CD14-positive monocyte (primary cell): ENCODE data around the gene APC. TPM values are rescaled to one million over a fixed set of nuclear protein-coding genes. Genes with fewer than 3 reads are reported as not detected.

Experiments
- DNase-seq, 3 donors: peaks; one replicate each; pipeline ENCODE4 v3.0.0-alpha.2; 2011 to 2022
- H2AFZ ChIP-seq: 2 replicates; pipeline ENCODE4 v1.6.0; 2012; ENCODE audit warnings: mild to moderate bottlenecking, low read depth, low read length, inconsistent platforms; ENCODE audit not compliant: insufficient read depth, poor library complexity, severe bottlenecking
- H3K27ac ChIP-seq, 2 donors: 1 replicate in 1 of 2; 2 replicates in 1 of 2; pipeline ENCODE4 v1.5.1; 2012 to 2013; ENCODE audit warnings: low read length in 2 of 2, control low read depth in 1 of 2, inconsistent platforms in 1 of 2, low read depth in 1 of 2, mild to moderate bottlenecking in 1 of 2
- H3K27me3 ChIP-seq, 2 donors: one replicate each; pipeline versions ENCODE4 v1.6.0 to v1.6.1; 2011 to 2013; ENCODE audit warnings: low read length in 2 of 2; ENCODE audit not compliant: control insufficient read depth in 2 of 2, insufficient read depth in 2 of 2
- H3K36me3 ChIP-seq, 2 donors: replicated peaks in 1 of 2; 1 replicate in 1 of 2; 2 replicates in 1 of 2; pipeline versions ENCODE4 v1.5.1 to v1.6.1; 2012 to 2013; ENCODE audit warnings: low read length in 2 of 2, control low read depth in 1 of 2, inconsistent platforms in 1 of 2, mild to moderate bottlenecking in 1 of 2; ENCODE audit not compliant: insufficient read depth in 2 of 2, control insufficient read depth in 1 of 2
- H3K4me1 ChIP-seq, 2 donors: 1 replicate in 1 of 2; 2 replicates in 1 of 2; pipeline versions ENCODE4 v1.5.1 to v1.6.1; 2012 to 2013; ENCODE audit warnings: low read length in 2 of 2, control low read depth in 1 of 2, inconsistent platforms in 1 of 2, mild to moderate bottlenecking in 1 of 2, moderate library complexity in 1 of 2; ENCODE audit not compliant: insufficient read depth in 2 of 2, control insufficient read depth in 1 of 2
- H3K4me2 ChIP-seq: replicated peaks from 2 replicates; pipeline ENCODE3; 2012; ENCODE audit warnings: low read length, moderate library complexity, mild to moderate bottlenecking; ENCODE audit not compliant: poor library complexity, severe bottlenecking; ENCODE audit errors: extremely low read depth
- H3K4me3 ChIP-seq, 3 experiments: fragments of 200-600 bp in 1 of 3; sonication (generic) in 1 of 3; replicated peaks in 1 of 3; 1 replicate in 2 of 3; 2 replicates in 1 of 3; pipeline ENCODE4 v1.5.1; 2011 to 2013; ENCODE audit warnings: low read length in 3 of 3, mild to moderate bottlenecking in 3 of 3, control low read depth in 2 of 3, low read depth in 2 of 3, inconsistent platforms in 1 of 3, moderate library complexity in 1 of 3
- H3K79me2 ChIP-seq: 2 replicates; pipeline ENCODE4 v1.6.0; 2012; ENCODE audit warnings: mild to moderate bottlenecking, control low read depth, inconsistent platforms, low read length, moderate library complexity; ENCODE audit not compliant: insufficient read depth
- H3K9ac ChIP-seq: 2 replicates; pipeline ENCODE4 v1.6.0; 2017; ENCODE audit warnings: low read length, mild to moderate bottlenecking; ENCODE audit not compliant: insufficient read depth, poor library complexity, severe bottlenecking
- H3K9me3 ChIP-seq, 2 donors: replicated peaks in 1 of 2; 1 replicate in 1 of 2; 2 replicates in 1 of 2; pipeline versions ENCODE4 v1.5.1 to v1.6.1; 2012 to 2013; ENCODE audit warnings: low read length in 2 of 2, control low read depth in 1 of 2; ENCODE audit not compliant: control insufficient read depth in 1 of 2, insufficient read depth in 1 of 2
- H4K20me1 ChIP-seq: 2 replicates; pipeline ENCODE4 v1.6.0; 2012; ENCODE audit warnings: mild to moderate bottlenecking, low read length, control low read depth, moderate library complexity; ENCODE audit not compliant: insufficient read depth
- H3K27ac Mint-ChIP-seq, 7 donors: one replicate each; pipeline ENCODE4 v1.8.0; 2020; ENCODE audit warnings: mild to moderate bottlenecking in 7 of 7, mixed read lengths in 7 of 7, moderate library complexity in 6 of 7, inconsistent platforms in 2 of 7
- H3K27me3 Mint-ChIP-seq, 3 donors: one replicate each; pipeline ENCODE4 v1.8.0; 2021 to 2022; ENCODE audit warnings: low read depth in 3 of 3, mild to moderate bottlenecking in 3 of 3, mixed read lengths in 3 of 3, moderate library complexity in 3 of 3, inconsistent platforms in 1 of 3
- H3K36me3 Mint-ChIP-seq, 2 donors: one replicate each; pipeline ENCODE4 v1.8.0; 2020; ENCODE audit warnings: mixed read lengths in 2 of 2, inconsistent platforms in 1 of 2, mild to moderate bottlenecking in 1 of 2
- H3K4me1 Mint-ChIP-seq: one replicate; pipeline ENCODE4 v1.8.0; 2020; ENCODE audit warnings: mild to moderate bottlenecking, mixed read lengths
- H3K4me3 Mint-ChIP-seq, 2 donors: one replicate each; pipeline ENCODE4 v1.8.0; 2020; ENCODE audit warnings: mild to moderate bottlenecking in 2 of 2, mixed read lengths in 2 of 2, moderate library complexity in 1 of 2
- H3K9me3 Mint-ChIP-seq, 7 donors: one replicate each; pipeline ENCODE4 v1.8.0; 2020 to 2022; ENCODE audit warnings: mixed read lengths in 7 of 7, mild to moderate bottlenecking in 6 of 7, moderate library complexity in 6 of 7, inconsistent platforms in 2 of 7
- WGBS: methylation state at CpG from one replicate; pipeline ENCODE4 v1.1.5; 2013; ENCODE audit warnings: missing lambda C conversion rate; ENCODE audit not compliant: insufficient coverage; 5-methylcytosine and 5-hydroxymethylcytosine counted together
- intact Hi-C, 2 donors: fragments of 100-400 bp; cut with micrococcal nuclease; formaldehyde crosslinking; loops; one replicate each; pipeline versions ENCODE4 v1.15.0 to v1.15.1; 2023
- polyA plus RNA-seq, 3 donors: library from polyadenylated mRNA; depleted of rRNA in 1 of 3; unstranded in 2 of 3; stranded (reverse) in 1 of 3; fragments of 300-500 nt in 2 of 3; fragments of >200 nt in 1 of 3; fragmentation: Illumina TruSeq in 2 of 3; gene quantifications; 1 replicate in 2 of 3; 2 replicates in 1 of 3; pipeline ENCODE4 v1.2.3, GENCODE V29; 2012 to 2021
- TF ChIP-seq, protein P1 (sequence below): fragments of 200-600 bp; IDR thresholded peaks from one replicate; pipeline ENCODE4 v1.8.0; 2022; ENCODE audit warnings: antibody characterized with exemption, mild to moderate bottlenecking

The APC gene
- polyA plus RNA-seq, 3 donors, result 6.5 to 13.6 (median 9.0) TPM

DNA sequence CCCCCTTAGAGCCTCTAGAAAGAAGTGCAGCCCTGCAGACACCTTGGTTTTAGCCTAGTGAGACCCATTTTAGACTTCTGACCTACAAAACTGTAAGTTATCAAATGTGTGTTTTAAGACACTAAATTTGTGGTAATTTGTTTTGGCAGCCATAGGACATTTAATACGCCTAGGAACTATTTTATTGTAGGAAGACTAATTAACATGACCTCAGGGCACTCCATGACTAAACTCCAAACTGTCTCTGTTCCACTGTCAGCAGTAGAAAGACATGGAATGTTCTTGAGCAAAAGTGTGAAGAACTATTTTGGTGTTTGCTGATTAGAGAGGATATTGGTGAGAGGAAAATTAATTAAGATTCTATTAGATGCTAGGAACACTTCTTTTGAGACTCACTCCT lies 4.1 kb upstream of the APC start:
- Histone ChIP-seq H4K20me1 (peaks cover 96% of the 10 kb centered on the region), H3K4me3 (no peak overlapping the region), H3K79me2 (peaks cover 88% of the 10 kb centered on the region), H3K9ac (no peak overlapping the region), H3K36me3 (no peaks in the 10 kb centered on the region), H3K27ac (no peak overlapping the region), H3K9me3 (no peaks in the 10 kb centered on the region), H2AFZ (no peak overlapping the region), H3K27me3 (no peaks in the 10 kb centered on the region), H3K4me1 (peaks cover 21% of the 10 kb centered on the region in 2 donors), H3K4me2 (no peak overlapping the region)
- Mint-ChIP-seq H3K27me3 (no peaks in the 10 kb centered on the region), H3K27ac (no peak overlapping the region), H3K4me3 (no peak overlapping the region), H3K36me3 (peaks cover 0 to 2% of the 10 kb centered on the region in 2 donors), H3K4me1 (peaks cover 21% of the 10 kb centered on the region), H3K9me3 (no peaks in the 10 kb centered on the region)
- no CpG with 5 or more reads among the region's 1 CpG for WGBS
- DNase-seq, result no peak
- intact Hi-C loops, result no loop called here
- TF ChIP-seq, protein P1, sequence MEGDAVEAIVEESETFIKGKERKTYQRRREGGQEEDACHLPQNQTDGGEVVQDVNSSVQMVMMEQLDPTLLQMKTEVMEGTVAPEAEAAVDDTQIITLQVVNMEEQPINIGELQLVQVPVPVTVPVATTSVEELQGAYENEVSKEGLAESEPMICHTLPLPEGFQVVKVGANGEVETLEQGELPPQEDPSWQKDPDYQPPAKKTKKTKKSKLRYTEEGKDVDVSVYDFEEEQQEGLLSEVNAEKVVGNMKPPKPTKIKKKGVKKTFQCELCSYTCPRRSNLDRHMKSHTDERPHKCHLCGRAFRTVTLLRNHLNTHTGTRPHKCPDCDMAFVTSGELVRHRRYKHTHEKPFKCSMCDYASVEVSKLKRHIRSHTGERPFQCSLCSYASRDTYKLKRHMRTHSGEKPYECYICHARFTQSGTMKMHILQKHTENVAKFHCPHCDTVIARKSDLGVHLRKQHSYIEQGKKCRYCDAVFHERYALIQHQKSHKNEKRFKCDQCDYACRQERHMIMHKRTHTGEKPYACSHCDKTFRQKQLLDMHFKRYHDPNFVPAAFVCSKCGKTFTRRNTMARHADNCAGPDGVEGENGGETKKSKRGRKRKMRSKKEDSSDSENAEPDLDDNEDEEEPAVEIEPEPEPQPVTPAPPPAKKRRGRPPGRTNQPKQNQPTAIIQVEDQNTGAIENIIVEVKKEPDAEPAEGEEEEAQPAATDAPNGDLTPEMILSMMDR, result no peak

DNA sequence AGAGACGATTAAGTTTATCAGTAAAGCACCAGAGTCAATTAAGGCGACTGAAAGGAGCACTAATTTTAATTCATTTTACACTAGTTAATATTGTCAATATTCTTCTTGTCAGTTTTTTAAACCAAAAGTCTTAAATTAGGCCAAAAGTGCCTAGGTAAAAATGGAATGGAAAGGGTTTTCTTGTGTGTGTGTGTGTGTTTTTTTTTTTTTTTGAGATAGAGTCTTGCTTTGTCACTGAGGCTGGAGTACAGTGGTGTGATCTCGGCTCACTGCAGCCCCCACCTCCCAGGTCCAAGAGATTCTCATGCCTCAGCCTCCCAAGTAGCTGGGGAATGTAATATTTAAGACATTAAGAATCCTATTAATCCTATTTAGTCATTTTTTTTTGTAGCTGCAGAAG lies 3.1 kb upstream of the APC start:
- H3K4me3 Mint-ChIP-seq, result no peak overlapping the region
- Histone ChIP-seq H4K20me1 (peaks cover 95% of the 10 kb centered on the region), H3K9me3 (no peaks in the 10 kb centered on the region), H3K27me3 (no peaks in the 10 kb centered on the region), H2AFZ (no peak overlapping the region), H3K9ac (no peak overlapping the region), H3K4me3 (no peak overlapping the region), H3K4me2 (no peak overlapping the region), H3K36me3 (no peaks in the 10 kb centered on the region), H3K79me2 (peaks cover 88% of the 10 kb centered on the region), H3K27ac (no peak overlapping the region), H3K4me1 (peaks cover 21% of the 10 kb centered on the region in 2 donors)
- H3K4me1 Mint-ChIP-seq, result peaks cover 19% of the 10 kb centered on the region
- intact Hi-C loops, result no loop called here
- no peak for DNase-seq
- WGBS, result no CpG with 5 or more reads among the region's 3 CpGs
- H3K9me3 Mint-ChIP-seq, result no peaks in the 10 kb centered on the region
- H3K27ac Mint-ChIP-seq, result no peak overlapping the region
- H3K27me3 Mint-ChIP-seq, result no peaks in the 10 kb centered on the region
- H3K36me3 Mint-ChIP-seq, result peaks cover 0 to 2% of the 10 kb centered on the region in 2 donors
- TF ChIP-seq, protein P1, result no peak
